Measurements from ENCODE around the gene MRPL14.

The MRPL14 gene

DNA sequence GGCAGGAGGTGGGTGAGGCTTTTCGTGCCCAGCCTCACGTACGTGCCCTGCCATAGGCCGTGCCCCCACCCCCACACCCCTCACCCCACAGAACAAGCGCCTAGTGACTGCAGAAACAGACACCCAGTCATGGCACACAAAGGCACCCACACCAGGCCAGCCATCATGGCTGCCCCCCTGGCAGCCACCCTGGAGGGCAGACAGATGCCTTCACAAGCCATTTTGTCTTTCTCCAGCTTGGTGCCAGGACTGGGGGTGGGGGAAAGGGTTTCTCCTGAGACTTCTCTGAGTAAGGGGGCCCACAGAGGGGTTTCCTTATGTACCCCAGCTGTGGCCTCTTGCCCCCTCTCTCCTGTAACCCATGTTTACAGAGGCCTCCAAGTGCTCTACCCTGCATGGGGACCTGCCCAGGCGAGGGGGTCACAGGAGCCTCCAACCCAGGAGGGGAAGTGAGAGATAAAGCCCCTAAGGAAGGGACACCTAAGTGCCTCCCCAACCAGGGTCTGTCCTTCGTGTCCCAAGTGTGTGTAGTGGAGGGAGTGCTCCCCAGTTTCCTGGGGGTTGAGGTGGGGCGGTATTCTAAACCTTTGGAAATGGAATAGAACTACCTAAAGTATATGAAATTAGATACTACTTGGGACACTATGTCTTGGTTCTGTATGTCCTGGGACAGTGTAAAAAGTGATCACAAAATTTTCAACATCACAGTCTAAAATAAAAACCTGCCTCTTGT, 49.9 kb downstream of the MRPL14 start:
- DNase-seq = no peak

DNA sequence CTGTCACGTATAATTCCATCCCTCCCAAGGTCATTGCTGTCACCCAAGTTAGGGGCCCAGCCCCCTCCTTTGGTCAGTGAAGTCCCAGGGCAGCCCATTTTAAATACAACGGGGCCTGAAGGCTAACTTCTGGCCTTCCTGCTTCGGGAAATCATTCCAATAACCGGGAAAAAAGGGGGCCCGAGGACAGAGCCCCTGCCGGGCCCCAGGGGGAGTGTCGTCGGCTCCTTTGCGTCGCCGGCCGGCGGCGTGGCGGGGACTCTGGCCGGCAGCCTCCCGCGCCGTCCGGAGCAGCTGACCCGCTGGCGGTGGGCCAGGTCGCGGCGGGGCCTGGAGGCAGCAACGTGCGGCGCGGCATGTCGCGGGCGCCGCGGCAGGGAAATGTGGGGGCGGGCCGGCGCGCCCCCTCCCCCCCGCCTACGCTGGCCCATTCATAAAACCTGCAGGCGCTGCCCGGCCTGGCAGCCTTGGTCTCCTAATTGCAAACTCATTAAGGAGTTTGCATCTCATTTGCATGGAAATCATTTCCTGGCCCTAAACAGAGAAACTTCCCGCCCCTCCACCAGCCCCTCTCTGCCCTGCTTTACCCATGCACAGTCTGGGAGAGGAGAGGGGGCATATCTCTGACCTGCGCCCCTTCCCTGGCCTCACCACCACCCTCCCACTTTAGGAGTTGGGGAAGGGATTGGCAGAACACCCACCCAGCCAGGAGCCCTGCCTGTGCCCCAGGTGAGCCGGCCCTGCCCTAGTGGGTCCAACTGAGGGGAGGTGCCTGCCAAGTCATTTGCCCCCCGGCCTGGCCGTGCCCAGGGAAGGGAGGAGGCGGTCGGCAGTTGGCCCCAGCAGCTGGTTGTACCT, 50.7 kb downstream of the MRPL14 start:
- no peak for DNase-seq

DNA sequence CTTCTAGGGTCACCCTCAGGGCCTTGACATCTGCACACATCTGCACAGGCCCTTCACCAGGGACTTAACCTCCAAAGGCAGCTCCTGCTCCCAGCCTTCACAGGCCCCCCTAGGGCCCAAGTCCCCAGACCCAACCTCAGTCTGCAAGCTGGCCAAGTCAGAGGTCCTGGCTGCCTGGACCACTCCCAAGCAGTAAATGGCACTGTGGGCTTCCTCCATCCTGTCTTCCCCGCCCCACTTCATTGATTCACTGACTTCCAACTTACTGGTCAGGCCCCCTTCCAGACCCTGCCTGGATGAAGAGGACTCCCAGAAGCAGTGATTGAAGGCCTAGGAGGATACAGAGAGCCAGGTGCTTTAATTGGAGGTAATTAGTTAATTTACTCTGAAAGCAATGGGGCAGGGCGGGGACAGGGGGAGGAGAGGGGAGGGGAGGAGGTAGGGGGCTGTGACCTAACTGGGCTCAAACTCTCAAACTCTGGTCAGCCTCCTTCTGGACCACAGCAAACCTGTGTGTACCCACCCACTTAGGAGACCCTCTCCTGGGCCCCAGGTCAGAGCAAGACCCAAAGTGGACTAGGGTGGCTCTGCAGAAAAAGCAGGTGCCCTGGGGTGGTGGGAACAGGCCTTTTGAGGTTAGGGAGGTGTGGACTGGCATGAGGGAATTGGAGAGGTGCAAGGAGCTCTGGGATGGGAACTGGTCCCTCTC, 51.5 kb downstream of the MRPL14 start:
- DNase-seq = no peak

DNA sequence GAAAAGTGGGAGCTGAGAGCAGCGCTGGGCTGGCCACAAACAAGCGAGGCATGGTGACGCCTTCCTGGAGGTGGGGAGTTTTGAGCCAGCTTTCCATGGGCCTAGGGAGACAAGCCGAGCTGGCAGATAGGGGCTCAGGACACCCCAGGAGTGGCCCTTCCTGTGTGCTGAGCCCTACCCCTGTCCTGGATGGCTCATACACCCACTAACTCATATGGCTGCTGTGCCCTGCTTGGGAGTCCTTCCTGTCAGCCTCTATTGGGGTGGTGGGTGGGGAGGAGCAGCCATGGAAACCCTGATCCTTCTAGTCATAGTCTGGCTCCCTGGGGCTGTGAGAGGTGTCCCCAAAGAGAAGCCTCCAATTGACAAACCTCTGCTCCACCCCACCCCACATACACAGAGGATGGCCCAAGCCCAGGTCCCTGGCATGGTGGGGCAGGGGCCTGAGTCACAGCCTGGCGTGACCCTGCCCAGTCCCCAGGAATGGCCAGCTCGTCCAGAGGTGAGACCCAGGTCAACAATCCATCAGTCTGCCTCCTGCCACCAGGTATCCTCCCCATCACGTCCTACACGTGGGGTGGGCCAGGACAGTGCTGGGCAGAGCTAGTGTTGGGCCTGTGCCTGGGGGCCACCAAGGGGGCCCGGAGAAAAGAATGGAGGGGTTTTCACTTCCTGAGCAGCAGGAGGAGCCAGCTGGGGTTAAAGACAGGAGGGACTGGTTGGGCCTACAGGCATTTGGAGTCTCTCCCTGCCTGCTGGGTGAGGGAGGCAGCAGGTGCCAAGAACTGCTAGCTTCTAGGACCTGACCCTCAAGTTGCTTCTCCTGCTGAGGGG, 52.2 kb downstream of the MRPL14 start:
- DNase-seq = no peak

DNA sequence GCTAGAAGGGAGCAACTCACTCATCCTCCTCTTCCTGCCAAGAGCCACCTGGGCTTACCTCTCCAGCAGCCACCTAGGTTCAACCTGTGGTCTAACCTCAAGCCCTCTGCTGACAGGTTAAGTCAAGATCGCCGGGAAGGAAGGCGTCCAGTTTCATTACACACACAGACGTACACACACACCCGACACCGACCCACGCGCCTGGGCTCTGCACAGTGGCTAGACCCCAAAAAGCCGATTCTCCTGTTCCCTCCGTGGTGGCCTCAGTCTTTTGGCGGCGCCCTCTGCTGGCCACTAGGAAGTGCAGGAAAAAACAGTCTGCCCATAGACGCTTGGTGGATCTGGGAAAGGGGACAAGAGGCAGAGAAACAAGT, 52.8 kb downstream of the MRPL14 start:
- no peak for DNase-seq

DNA sequence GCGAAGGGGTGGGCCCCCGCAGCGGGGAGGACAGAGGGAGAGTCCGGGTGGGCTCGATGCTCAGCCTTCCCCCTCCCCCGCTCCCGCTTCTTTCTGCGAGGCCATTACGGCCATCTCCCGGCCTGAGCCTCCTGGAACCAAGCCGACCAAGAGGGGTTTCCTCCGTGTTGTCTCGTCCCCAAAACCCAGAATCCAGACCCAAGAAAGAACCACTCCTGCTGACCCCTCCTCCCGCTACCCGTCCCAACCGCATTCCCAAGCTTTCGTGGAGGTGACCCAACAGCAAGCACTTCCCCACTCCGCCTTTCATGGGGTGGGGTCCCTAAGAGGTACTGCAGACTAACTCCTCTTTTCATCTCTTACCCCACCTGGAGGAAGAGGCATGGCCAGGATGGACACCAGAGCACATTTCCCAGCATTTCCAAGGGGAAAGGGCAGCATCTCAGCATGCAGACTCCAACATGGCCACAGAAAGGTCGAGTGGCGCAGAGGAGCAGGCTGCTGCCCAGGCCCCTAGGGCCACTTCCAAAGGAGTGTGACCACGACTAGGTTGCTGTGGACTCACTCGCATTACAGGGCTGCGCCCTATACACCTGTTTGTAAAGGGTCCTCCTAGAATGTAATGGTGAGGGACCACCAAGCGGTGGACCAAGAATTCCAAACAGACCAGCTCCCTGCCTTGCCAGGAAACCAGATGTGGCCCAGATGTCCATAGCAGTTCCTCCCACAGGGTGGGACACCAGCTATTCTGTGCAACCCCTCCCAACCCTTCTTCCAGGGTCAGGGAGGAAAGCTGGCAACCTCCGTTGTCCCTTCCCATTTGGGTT, 53.4 kb downstream of the MRPL14 start:
- no peak for DNase-seq

DNA sequence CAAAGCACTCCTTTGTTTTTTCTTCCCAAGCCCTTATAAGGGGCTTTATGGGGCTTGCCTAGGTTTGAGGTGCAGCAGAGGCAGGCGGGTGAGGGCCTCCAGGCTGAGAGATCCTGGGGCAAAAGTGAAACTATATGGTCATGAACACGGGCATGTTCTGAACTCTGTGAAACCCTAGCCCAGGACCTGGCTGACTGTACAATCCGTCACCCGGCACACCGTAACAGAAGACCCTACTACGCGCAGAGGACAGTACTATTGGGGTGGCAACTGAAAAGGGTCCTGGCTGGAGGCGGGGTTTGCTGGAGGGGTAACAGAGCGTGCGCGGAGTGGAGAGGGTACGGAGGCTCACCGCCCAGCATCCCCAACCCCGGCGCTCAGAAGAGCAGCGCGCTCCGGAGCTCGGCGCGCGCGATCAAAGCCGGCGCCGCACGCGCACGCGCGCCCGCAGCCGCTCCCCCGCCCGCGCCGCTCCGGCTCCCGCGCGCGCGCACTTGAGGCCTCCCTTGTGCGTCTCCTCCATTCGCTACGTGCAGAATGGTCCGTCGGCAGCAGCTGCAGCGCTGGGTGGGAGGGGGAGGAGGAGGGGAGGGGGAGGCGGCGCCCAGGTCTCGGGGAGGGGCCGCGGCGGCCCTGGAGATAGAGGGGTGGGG, 54.2 kb downstream of the MRPL14 start:
- DNase-seq = no peak

DNA sequence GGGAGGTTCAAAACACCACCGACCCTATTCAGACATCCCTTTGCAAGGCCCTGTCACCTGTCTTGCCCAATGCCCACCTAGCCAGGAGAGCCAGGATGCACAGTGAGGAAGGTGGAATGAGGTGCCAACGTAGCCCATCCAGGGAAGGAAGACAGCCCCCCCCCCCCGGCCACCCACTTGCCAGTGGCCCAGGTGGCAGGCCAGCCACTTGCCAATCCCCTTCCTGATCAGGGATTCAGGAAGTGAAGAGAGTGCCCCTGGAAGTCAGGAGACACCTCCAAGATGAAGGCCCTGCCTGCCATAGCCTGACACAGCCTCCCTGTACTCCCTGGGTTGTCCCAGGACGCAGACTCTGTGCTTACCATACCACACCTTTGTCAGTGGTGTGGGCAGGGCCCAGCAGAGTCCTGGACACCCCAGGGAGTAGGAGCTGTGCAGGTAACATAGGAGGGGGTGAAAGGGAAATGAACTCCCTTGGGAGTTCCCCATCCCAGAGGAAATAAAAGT, 54.7 kb downstream of the MRPL14 start:
- no peak for DNase-seq

GRCh38 chr6:44071670-44072451, 55.4 kb downstream of the MRPL14 start:
- no peak for DNase-seq

- no peak for DNase-seq
Measured at GRCh38 chr6:44068607-44069296, 58.5 kb downstream of the MRPL14 start.

- no peak for DNase-seq
Measured at GRCh38 chr6:44067173-44068139, 59.8 kb downstream of the MRPL14 start.

- no peak for DNase-seq
Measured at GRCh38 chr6:44066394-44067172, 60.7 kb downstream of the MRPL14 start.

GRCh38 chr6:44065443-44066140, 61.7 kb downstream of the MRPL14 start:
- DNase-seq = no peak

GRCh38 chr6:44064948-44065272, 62.3 kb downstream of the MRPL14 start:
- no peak for DNase-seq

DNA sequence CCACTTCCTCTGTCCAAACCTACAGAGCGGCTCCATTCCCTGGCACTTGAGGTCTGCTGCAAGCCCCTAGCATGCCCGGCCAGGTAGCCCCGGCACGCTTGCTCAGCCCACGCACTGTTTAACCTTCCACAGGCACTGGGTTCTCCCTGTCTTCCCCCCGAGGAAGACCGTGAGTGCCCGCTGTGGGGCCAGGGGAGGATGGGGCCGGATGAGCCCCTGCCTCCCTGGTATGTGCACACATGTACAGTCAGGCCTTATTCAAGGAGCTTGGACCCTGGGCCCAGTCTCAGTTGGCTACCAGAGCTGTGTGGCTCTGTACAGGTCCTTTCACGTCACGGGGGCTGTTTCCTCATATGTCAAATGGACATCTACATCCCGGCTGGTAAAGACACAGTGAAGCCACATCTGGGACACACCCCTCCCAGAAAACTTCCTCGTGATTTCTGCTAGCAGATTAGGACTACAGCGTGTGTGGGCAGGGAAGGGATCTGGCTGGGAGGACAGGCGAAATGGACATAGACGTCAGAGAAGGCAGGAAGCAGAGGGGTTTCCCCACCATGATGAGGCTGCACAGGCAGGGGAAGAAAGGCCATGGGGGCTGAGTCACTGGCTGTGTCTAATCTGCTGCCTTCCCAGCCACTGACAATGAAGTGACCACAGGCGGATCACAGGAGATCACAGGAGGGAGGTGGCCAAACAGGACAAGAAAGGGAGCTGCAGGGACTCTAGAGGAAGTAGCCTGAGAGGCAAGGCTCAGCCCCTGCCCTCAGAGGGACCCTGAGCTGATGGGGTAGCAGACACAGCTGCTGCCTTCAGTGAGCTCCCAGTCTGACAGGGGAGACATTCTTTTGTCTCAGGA, 62.9 kb downstream of the MRPL14 start:
- DNase-seq = no peak

DNA sequence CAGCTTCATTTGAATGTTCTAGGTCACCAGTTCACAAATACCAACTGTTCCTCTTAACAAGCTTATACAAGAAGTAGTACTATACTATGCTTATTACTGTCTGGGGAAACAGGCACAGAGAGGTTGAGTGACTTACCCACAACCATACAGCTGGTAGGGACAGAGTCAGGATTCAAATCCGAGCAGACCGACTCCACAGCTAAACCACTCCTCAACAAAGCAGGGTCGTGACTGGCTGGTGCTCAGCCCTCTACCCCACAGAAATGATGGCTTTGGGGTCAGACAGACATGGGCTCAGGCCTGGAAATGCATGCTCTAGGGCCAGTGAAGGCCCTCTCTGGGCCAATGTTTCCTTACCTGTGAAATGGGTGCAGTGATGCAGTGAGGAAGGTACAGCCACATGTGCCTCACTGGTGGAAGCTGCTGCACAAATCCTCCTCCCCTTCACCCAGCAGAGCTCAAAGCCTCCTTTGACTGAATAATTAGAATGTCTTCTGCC, 63.6 kb downstream of the MRPL14 start:
- DNase-seq = no peak
